SK-N-SH treated with all-trans-retinoic acid at 6 μM for 48 hours (cell line): ENCODE results near the gene CTXND2.
"Not testable (repeated sequence)": the region's sequence is repeated elsewhere in the genome, so short reads cannot be mapped to it uniquely, and the experiment has no call there.

Experiments used
- BACH2 ChIP-seq: fragments of 250-450 bp; sonication (Bioruptor Pico); IDR thresholded peaks from 2 replicates; pipeline ENCODE4 v1.9.0; 2021; ENCODE audit warnings: mild to moderate bottlenecking, borderline replicate concordance
- OSR1 ChIP-seq: fragments of 250-450 bp; sonication (Bioruptor Pico); IDR thresholded peaks from 2 replicates; pipeline ENCODE4 v1.8.0; 2022; ENCODE audit warnings: moderate library complexity, mild to moderate bottlenecking, inconsistent platforms
- PPARA ChIP-seq: fragments of 250-450 bp; sonication (Bioruptor Pico); IDR thresholded peaks from 2 replicates; pipeline ENCODE4 v1.5.0; 2020; ENCODE audit warnings: mild to moderate bottlenecking, borderline replicate concordance
- TF ChIP-seq, protein P1 (sequence below): fragments of 250-450 bp; sonication (Bioruptor Pico); IDR thresholded peaks from 2 replicates; pipeline ENCODE4 v1.5.1; 2020; ENCODE audit warnings: low read depth, mild to moderate bottlenecking, moderate library complexity

- not testable (repeated sequence) for TF ChIP-seq PPARA, BACH2, OSR1 (CRISPR knock-in tag)
- TF ChIP-seq, protein P1, sequence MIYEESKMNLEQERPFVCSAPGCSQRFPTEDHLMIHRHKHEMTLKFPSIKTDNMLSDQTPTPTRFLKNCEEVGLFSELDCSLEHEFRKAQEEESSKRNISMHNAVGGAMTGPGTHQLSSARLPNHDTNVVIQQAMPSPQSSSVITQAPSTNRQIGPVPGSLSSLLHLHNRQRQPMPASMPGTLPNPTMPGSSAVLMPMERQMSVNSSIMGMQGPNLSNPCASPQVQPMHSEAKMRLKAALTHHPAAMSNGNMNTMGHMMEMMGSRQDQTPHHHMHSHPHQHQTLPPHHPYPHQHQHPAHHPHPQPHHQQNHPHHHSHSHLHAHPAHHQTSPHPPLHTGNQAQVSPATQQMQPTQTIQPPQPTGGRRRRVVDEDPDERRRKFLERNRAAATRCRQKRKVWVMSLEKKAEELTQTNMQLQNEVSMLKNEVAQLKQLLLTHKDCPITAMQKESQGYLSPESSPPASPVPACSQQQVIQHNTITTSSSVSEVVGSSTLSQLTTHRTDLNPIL (CRISPR knock-in tag): not testable (repeated sequence)
These were observed 3.8 kb upstream of the CTXND2 start for GRCh38 chr1:150883121-150883520.
